HL-60 (cell line): ENCODE measurements around the gene TMC6.

ENCODE experiments used
- GABPA ChIP-seq: IDR thresholded peaks from 2 replicates; pipeline ENCODE4 v1.6.1; 2012; ENCODE audit warnings: low read depth
- TF ChIP-seq, protein P1 (sequence below): IDR thresholded peaks from one replicate; pipeline ENCODE4 v1.5.1; 2011; ENCODE audit warnings: low read length, control low read depth, inconsistent platforms; ENCODE audit not compliant: insufficient read depth
- TF ChIP-seq, protein P2 (sequence below): IDR thresholded peaks from 2 replicates; pipeline ENCODE4 v1.6.1; 2012; ENCODE audit warnings: low read depth; ENCODE audit not compliant: insufficient replicate concordance

DNA sequence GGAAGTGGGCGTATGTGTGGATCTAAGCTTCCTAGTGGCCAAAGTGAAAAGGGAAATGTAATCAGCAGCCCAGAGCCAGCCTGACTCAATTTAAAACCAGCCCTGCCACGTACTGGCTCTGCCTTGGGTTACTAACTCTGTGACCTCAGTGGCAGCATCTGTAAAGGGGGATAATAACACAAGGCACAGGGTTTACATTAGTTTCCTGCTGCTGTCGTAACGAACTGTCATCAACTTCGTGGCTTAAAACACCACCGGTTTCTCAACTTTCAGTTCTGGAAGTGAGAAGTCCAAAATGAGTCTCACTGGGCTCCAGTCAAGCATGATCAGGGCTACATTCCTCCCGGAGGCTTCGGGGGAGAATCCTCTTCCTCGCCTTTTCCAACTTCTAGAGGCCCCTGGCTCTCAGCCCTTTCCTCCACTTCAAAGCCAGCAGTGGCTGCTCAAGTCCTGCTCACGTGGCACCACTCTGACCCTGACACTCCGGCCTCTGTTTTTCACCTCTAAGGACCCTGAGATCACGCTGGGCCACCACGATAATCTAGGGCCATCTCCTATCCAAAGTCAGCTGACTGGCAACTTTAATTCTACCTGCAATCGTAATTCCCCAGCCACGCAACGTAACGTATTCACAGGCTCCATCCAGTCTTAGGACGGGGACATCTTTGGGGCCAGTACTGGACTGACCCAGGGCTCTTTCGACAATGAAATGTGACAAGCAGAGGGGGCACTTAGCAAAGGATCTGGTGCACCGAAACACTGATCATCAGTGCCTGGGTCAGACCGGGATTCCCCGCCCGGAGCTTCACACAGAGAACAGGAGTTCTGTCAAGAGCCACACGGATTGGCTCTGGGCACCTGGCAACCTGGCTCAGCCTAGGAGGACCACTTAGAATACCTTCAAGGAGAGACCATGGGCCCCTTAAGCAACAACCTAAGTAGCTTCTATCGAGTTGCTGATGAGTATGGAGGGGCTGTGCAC lies 14.5 kb downstream of the TMC6 start:
- no peak for TF ChIP-seq GABPA
- TF ChIP-seq, protein P1, sequence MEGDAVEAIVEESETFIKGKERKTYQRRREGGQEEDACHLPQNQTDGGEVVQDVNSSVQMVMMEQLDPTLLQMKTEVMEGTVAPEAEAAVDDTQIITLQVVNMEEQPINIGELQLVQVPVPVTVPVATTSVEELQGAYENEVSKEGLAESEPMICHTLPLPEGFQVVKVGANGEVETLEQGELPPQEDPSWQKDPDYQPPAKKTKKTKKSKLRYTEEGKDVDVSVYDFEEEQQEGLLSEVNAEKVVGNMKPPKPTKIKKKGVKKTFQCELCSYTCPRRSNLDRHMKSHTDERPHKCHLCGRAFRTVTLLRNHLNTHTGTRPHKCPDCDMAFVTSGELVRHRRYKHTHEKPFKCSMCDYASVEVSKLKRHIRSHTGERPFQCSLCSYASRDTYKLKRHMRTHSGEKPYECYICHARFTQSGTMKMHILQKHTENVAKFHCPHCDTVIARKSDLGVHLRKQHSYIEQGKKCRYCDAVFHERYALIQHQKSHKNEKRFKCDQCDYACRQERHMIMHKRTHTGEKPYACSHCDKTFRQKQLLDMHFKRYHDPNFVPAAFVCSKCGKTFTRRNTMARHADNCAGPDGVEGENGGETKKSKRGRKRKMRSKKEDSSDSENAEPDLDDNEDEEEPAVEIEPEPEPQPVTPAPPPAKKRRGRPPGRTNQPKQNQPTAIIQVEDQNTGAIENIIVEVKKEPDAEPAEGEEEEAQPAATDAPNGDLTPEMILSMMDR, result no peak
- TF ChIP-seq, protein P2, sequence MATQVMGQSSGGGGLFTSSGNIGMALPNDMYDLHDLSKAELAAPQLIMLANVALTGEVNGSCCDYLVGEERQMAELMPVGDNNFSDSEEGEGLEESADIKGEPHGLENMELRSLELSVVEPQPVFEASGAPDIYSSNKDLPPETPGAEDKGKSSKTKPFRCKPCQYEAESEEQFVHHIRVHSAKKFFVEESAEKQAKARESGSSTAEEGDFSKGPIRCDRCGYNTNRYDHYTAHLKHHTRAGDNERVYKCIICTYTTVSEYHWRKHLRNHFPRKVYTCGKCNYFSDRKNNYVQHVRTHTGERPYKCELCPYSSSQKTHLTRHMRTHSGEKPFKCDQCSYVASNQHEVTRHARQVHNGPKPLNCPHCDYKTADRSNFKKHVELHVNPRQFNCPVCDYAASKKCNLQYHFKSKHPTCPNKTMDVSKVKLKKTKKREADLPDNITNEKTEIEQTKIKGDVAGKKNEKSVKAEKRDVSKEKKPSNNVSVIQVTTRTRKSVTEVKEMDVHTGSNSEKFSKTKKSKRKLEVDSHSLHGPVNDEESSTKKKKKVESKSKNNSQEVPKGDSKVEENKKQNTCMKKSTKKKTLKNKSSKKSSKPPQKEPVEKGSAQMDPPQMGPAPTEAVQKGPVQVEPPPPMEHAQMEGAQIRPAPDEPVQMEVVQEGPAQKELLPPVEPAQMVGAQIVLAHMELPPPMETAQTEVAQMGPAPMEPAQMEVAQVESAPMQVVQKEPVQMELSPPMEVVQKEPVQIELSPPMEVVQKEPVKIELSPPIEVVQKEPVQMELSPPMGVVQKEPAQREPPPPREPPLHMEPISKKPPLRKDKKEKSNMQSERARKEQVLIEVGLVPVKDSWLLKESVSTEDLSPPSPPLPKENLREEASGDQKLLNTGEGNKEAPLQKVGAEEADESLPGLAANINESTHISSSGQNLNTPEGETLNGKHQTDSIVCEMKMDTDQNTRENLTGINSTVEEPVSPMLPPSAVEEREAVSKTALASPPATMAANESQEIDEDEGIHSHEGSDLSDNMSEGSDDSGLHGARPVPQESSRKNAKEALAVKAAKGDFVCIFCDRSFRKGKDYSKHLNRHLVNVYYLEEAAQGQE, result no peak
